T-helper 1 cell (primary cell): ENCODE results near the gene ABCA6.
"Not testable (repeated sequence)": the region's sequence is repeated elsewhere in the genome, so short reads cannot be mapped to it uniquely, and the experiment has no call there.

Experiments
- DNase-seq, 5 donors: peaks; one replicate each; pipeline ENCODE4 v3.0.0-alpha.2; 2012 to 2020
- total RNA-seq, 4 donors: gene quantifications; one replicate each; lab custom pipeline; 2026; lab: John Stamatoyannopoulos, UW

ABCA6 gene
- 0 to 1.4 (median 0.78) reads per million in 4 donors for total RNA-seq

DNA sequence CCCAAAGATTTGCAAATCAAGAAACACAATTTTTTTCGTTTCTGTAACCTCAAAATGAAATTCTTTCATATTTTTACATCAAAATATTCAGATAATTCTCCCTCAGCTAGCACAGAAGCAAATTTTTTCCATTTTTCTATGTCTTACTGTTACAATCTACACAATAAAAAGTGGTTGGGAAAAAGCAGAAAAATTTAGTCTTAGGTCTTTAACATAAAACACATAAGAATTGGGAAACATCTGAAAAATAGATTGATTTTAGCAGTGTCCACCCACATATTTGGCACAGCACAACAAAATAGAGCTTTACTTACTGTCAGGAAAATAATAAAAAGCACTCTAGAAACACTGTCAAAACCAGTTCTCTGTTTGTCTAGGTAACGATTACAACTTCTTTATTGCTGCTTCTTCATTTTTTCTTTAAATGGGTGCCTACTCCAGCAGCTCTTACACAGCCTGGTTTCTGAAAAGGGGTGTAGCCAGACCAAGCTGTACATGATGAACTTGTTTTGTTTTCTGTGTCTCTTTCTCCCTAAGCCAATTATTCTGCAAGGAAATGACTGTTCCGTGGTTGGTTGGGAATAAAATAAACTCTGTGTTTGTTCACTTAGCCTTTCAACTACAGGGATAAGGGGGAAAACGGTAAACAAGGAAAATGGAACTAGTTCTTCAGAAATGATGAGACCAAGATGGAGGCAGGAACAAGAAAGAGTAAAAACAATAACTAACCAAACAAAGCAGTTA, at the start of gene ABCA6:
Gene ABCA6, minus strand, starts transcription at position 465 of the 744 bp plus-strand sequence. CDS start 1,192 bp downstream, outside the sequence.
- no peak for DNase-seq

DNA sequence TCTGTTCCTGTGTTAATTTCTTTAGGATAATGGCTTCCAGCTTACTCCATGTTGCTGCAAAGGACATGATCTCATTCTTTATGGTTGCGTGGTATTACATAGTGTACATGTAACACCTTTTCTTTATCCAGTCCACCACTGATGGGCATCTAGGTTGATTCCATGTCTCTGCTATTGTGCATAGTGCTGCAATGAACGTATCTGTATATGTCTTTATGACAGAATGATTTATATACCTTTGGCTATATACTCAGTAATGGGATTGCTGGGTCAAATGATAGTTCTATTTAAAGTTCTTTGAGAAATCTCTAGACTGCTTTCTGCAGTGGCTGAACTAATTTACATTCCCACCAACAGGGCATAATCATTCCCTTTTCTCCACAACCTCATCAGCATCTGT, 47.1 kb upstream of the ABCA6 start:
- DNase-seq, result no peak

GRCh38 chr17:69188064-69188463, 46.4 kb upstream of the ABCA6 start:
- no peak for DNase-seq

DNA sequence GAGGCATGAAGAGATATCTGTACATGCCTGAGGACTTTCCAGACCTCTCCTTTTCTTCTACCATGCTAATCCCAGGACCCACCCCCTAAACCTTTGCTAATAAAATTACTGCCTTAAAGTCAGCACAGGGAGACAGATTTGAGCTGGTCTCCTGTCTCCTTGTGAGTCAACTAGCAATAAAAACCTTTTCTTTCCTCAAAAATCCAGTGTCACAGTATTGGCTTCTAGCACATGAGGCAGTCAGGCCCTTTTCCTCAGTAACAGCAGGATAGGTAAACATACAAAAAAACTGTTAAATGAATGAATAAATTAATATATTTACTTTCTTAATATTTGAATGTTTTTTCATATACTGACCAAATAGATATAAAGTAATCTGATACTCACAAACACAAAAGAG, 45.6 kb upstream of the ABCA6 start:
- DNase-seq, result no peak

GRCh38 chr17:69179227-69179952, 37.7 kb upstream of the ABCA6 start:
- DNase-seq, result no peak

- no peak for DNase-seq
Measured at GRCh38 chr17:69176457-69176795, 34.7 kb upstream of the ABCA6 start.

GRCh38 chr17:69175625-69176456, 34.1 kb upstream of the ABCA6 start:
- DNase-seq, result no peak

DNA sequence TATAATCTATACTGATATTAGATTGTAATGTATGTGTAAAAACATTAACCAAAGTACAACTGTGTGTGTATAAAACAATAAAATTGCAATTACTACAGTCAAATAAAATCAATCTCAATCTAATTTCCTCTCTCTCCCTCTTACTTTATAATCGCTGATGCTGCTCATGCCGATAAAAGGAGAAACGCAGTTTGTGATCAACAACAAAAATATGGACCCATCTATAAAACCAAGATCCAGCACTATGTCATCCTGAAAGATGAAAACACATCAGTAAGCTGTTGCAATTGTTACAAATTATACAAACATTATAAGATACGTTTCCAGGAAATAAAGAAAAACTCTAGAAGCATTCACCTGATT, 33.5 kb upstream of the ABCA6 start:
- no peak for DNase-seq

DNA sequence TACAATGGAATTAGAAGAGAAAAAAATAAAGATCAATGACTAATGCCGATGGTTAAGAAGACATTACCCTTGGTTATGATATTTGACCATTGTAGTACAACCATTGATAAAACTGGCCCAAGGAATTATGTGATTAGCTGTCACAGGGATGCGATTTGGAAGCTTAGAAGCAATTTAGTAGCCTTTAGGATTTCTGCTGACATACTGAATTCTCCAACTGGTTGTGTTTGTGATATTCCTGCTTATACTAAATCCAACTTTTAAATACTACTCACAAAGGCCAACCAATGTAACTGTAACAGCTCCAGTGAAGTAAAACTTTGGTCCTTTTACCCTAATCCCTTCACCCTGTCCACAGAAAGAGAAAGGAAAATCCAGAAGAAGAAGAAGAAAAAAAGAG, 31.4 kb upstream of the ABCA6 start:
- no peak for DNase-seq

DNA sequence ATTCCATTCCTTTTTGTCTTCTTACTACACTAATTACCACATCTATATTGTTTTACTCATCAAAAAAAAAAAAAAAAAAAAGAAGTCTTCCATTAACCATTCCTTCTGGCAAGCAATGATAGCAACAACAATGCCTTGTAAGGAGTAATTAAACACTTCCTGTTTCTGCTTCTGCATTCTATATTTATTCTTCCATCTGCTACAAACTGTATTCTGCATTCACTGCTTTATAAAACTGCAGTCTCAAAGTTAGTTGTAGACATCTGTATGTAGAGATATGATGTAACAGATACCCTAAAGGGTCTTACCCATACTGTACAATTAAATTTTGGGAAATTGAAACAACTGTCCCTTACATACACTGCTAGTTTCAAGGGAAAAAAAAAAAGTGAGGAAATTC, 28.7 kb upstream of the ABCA6 start:
- DNase-seq, result no peak

GRCh38 chr17:69168642-69169041, 26.9 kb upstream of the ABCA6 start:
- not testable (repeated sequence) for DNase-seq

GRCh38 chr17:69166957-69167356, 25.3 kb upstream of the ABCA6 start:
- DNase-seq, result no peak

DNA sequence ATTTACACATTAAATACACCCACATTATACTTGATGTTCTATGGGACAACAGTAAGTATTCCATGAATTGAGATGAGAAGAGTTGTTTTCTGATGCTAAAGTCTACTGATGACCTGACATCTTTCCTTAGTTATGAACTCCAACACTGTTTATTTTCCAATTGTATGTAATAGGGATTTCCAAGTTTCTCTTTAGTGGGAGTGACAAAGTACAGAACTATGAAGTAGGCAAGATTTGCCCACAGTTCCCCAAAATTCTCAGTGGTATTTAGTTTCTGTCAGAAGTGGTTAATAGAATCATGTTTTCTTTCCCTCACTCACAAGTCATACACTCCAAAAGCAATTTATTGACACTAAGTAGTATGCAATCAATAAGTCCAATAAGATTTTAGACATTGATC, 22.5 kb upstream of the ABCA6 start:
- DNase-seq, result no peak

GRCh38 chr17:69159418-69159817, 17.7 kb upstream of the ABCA6 start:
- DNase-seq, result no peak

DNA sequence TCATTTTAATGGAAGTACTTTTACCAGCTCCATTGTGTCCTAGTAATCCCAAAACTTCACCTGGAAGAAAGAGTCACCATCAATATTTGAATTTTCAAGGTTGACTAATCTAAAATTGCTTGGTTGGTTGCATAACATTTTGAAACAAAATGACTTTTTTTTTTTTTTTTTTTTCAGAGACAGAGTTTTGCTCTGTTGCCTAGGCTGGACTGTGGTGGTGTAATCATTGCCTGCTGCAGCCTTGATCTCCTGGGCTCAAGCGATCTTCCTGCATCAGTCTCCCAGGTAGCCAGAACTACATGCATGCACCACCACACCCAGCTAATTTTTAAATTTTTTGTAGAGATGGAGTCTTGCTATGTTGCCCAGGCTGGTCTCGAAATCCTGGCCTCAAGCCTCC, 12.6 kb upstream of the ABCA6 start:
- DNase-seq, result no peak

DNA sequence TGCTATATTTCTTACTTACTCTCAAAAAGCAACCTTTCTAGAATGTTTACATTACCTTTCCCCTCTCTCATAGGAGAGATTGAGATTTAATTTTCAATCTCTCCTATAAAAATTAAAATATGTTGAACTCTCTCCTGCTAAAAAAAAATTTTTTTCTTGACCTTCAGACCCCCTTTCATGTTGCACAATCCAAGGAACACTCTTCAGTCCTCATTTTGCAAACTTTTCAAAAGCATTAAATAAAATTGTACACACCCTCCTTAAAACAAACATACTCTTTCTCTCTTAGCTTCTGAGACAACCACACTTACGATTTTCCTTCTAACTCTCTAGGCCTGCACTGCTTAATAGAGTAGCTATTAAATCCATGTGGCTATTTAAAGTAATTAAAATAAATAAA, 8.6 kb upstream of the ABCA6 start:
- no peak for DNase-seq

DNA sequence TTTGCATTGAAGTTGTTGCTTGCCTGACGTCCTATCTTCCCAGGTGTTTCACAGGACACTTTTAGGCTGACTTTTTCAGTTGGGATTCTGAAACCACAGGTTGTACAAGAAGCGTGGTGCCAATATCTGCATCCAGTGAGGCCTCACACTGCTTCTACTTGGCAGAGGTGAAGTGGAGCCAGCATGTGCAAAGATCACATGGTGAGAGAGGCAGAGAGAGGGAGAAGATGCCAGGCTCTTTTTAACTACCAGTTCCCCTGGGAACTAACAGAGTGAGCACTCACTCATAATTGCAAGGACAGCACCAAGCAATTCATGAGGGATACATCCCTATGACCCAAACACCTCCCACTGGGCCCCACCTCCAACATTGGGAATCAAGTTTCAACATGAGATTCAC, 5.8 kb upstream of the ABCA6 start:
- DNase-seq, result no peak

DNA sequence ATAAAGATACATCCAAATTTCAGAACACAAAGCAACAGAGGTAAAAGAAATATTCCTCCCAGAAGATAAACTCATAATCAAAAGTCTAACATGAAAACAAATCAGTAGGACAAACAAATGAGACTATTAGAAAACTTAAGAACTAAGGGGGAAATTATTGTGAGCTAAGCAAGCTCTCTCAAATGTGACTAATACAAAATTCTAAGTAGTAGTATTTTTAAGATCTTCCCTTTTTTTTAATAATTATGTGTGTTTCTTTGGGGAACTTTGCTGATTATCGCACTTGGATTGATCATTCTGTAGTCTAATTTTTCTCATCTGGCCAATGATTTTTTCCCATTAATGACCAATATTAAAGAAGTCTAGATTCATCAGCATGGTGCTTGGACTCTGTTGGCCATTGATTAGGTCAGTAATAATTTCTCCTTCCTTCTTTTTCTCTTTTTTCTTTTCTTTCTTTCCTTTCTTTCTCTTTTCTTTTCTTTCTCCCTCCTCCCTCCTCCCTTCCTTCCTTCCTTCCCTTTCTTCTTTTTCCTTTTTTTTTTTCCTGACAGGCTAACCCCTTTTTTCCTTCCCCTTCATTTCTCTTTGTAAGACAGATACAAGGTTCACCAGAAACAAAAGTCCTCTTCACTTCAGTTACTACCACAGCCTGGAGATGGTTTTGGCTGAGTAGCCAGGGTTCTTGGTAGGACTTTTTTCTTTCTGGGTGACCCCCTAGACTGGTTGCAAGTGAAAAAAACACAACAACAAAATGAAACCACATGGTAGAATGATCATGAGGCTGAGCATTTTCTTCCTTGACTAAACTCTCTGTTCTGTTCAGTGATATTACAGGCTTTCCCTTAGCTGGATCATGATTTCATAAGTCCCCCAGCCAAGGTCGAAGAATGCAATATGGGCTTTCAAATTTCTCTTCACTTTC, 2.9 kb upstream of the ABCA6 start:
- DNase-seq, result no peak

- DNase-seq, result no peak
Measured at GRCh38 chr17:69143683-69144231, 2.1 kb upstream of the ABCA6 start.

DNA sequence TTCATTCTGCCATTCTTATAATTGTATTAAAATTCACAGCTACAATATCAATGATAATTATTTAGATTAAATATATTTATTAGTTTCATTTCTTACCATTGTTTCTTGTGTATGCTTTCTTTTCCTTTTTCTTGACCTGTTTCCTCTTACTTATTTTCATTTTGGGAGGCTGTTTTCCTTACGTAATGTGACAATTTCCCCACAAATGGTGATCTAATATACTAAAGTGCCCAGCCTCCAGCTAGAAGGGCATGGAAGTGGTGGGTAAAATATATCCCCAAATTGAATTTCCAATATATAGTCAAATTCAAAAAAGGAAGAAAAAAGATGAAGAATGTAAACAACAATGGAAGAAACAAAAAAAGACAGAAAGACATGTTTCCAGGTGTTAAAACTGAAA, 1.5 kb upstream of the ABCA6 start:
- DNase-seq, result no peak

- DNase-seq, result no peak
Measured at GRCh38 chr17:69142175-69142802, 594 bp upstream of the ABCA6 start.

DNA sequence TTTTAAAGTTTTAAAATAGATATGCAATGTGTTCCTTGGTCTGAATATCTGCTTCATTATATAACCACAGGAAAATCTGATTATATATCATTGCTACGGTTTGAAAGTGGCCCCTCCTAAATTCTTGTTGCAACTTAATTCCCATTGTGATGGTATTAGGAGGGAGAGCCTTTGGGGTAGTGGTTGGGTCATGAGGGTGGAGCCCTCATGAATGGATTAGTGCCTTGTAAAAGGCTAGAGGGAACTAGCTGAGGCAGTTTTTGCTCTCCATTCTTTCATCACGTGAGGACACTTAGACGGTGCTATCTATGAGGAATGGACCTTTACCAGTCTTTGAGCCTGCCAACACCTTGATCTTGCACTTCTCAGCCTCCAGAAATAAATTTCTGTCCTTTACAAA, 7.6 kb downstream of the ABCA6 start:
- no peak for DNase-seq
